Stomach (tissue), 9 donors: Measurements from ENCODE around the gene KLHL24. TPM values are rescaled to one million over a fixed set of nuclear protein-coding genes. Genes with fewer than 3 reads are reported as not detected.
"Not testable (repeated sequence)": the region's sequence is repeated elsewhere in the genome, so short reads cannot be mapped to it uniquely, and the experiment has no call there.

Experiments
- DNase-seq, 2 donors: peaks; one replicate each; pipeline versions ENCODE4 v3.0.0 to v3.0.0-alpha.2; 2013 to 2019
- H3K27ac ChIP-seq, 5 donors: fragments of 200-600 bp in 4 of 5; sonication (generic) in 4 of 5; one replicate each; pipeline ENCODE4 v1.5.1; 2013 to 2019; ENCODE audit warnings: mild to moderate bottlenecking in 1 of 5, moderate library complexity in 1 of 5
- H3K27me3 ChIP-seq, 3 donors: fragments of 200-600 bp; sonication (generic); one replicate each; pipeline ENCODE4 v1.5.1; 2017 to 2019; ENCODE audit warnings: mixed run types in 1 of 3
- H3K36me3 ChIP-seq, 4 donors: fragments of 200-600 bp; sonication (generic); 1 replicate in 3 of 4; 2 replicates in 1 of 4; pipeline ENCODE4 v1.5.1; 2016 to 2019
- H3K4me1 ChIP-seq, 4 donors: fragments of 200-600 bp; sonication (generic); one replicate each; pipeline ENCODE4 v1.5.1; 2016 to 2019
- H3K4me3 ChIP-seq, 4 donors: fragments of 200-600 bp; sonication (generic) in 3 of 4; one replicate each; pipeline ENCODE4 v1.5.1; 2016 to 2019; ENCODE audit warnings: mild to moderate bottlenecking in 1 of 4
- H3K9me3 ChIP-seq, 4 donors: fragments of 200-600 bp; sonication (generic); one replicate each; pipeline ENCODE4 v1.5.1; 2016 to 2019
- EP300 ChIP-seq: sonication (generic); formaldehyde crosslinking; IDR thresholded peaks from one replicate; pipeline ENCODE4 v1.6.1; 2017; ENCODE audit warnings: antibody characterized with exemption
- POLR2A ChIP-seq, 4 donors: fragments of 450-650 bp; IDR thresholded peaks; one replicate each; pipeline ENCODE4 v1.6.1; 2016; ENCODE audit warnings: antibody characterized with exemption in 4 of 4, control low read depth in 2 of 4, mild to moderate bottlenecking in 1 of 4, moderate library complexity in 1 of 4
- POLR2AphosphoS5 ChIP-seq, 3 donors: sonication (generic); formaldehyde crosslinking; IDR thresholded peaks; one replicate each; pipeline ENCODE4 v1.6.1; 2016; ENCODE audit warnings: antibody characterized with exemption in 3 of 3
- WGBS, 5 donors: extraction: QIAGEN DNeasy Blood & Tissue Kit in 3 of 5; methylation state at CpG; one replicate each; pipeline versions ENCODE4 v1.1.5 to v1.1.7; 2013 to 2018; 5-methylcytosine and 5-hydroxymethylcytosine counted together
- intact Hi-C: fragments of 100-400 bp; cut with DNase I; formaldehyde crosslinking; loops from one replicate; pipeline ENCODE4 v1.15.1; 2023; ENCODE audit warnings: low total_unique reads
- polyA plus RNA-seq, 3 donors: library from polyadenylated mRNA; stranded (reverse); fragments of 200-250 nt; gene quantifications; one replicate each; pipeline ENCODE4 v1.2.3, GENCODE V29; 2013
- total RNA-seq, 5 donors: library from RNA; depleted of rRNA; stranded (reverse); fragments of >200 nt; gene quantifications; one replicate each; pipeline versions ENCODE4 v1.1.0 to v1.2.3, GENCODE V29; 2014 to 2016
- TF ChIP-seq, protein P1 (sequence below), 7 experiments: fragments of 450-650 bp in 4 of 7; fragments of 200-600 bp in 3 of 7; sonication (generic) in 3 of 7; IDR thresholded peaks; one replicate each; pipeline ENCODE4 v1.5.1; 2016 to 2019; ENCODE audit warnings: antibody characterized with exemption in 7 of 7, control low read depth in 2 of 7, mild to moderate bottlenecking in 1 of 7
- donor health status: healthy with polysubstance abuse.
- donor health status: Bipolar disorder and iron deficiency.
- donor health status: healthy.

KLHL24 gene
- total and polyA plus RNA-seq, 8 donors, result 5.2 to 186 (median 28.2) TPM

DNA sequence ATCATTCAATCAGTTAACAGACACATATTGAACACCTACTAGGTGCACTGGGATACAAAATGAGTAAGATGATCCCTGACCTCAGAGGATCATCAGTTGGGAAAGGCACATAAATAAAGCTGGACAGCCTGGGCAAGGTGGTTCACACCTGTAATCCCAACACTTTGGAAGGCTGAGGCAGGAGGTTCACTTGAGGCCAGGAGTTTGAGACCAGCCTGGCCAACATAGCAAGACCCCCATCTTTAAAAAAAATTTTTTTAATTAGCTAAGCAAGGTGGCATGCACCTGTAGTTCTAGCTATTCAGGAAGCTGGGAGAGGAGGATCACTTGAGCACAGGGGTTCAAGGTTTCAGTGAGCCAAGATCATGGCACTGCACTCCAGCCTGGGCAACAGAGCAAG is 3.7 kb upstream of the KLHL24 start:
- TF ChIP-seq EP300 (no peak), POLR2AphosphoS5 (IDR thresholded peaks at IDR 0.05) (no peak), POLR2A (IDR thresholded peaks at IDR 0.05) (no peak)
- TF ChIP-seq, protein P1, sequence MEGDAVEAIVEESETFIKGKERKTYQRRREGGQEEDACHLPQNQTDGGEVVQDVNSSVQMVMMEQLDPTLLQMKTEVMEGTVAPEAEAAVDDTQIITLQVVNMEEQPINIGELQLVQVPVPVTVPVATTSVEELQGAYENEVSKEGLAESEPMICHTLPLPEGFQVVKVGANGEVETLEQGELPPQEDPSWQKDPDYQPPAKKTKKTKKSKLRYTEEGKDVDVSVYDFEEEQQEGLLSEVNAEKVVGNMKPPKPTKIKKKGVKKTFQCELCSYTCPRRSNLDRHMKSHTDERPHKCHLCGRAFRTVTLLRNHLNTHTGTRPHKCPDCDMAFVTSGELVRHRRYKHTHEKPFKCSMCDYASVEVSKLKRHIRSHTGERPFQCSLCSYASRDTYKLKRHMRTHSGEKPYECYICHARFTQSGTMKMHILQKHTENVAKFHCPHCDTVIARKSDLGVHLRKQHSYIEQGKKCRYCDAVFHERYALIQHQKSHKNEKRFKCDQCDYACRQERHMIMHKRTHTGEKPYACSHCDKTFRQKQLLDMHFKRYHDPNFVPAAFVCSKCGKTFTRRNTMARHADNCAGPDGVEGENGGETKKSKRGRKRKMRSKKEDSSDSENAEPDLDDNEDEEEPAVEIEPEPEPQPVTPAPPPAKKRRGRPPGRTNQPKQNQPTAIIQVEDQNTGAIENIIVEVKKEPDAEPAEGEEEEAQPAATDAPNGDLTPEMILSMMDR (IDR thresholded peaks at IDR 0.05), result no peak
- intact Hi-C loops, result no loop called here

DNA sequence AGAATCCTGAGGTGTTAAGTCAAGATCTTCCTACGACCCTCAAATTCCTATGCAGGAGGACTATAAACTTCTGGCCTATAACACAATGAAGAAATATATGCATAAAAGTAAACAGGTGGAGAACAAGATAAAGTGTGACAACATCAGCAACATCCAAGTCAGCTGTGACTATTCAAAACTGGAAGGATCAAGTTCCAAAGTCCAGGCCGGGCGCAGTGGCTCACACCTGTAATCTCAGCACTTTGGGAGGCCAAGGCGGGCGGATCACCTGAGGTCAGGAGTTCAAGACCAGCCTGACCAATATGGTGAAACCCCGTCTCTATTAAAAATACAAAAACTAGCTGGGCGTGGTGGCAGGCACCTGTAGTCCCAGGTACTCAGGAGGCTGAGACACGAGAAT is 2.7 kb upstream of the KLHL24 start:
- H3K27me3 ChIP-seq, H3K36me3 ChIP-seq, H3K4me3 ChIP-seq, H3K9me3 ChIP-seq, intact Hi-C loops: not testable (repeated sequence)
- DNase-seq, result peak; percentile 59 to 61
- peak overlapping the region in 1 of 5 donors; percentile 10 for H3K27ac ChIP-seq
- H3K4me1 ChIP-seq, result peaks cover 11 to 14% (median 13%) of the 10 kb centered on the region in 4 donors
- WGBS, 5 donors, result 50 to 74% (median 55%) methylated on average over 8 of the region's 8 CpGs
- TF ChIP-seq POLR2AphosphoS5 (IDR thresholded peaks at IDR 0.05), result peak in 1 of 3 donors; percentile 43

More for the DNA sequence above, 3.7 kb upstream of the KLHL24 start:
- no peaks in the 10 kb centered on the region for H3K27me3 ChIP-seq
- no peak for DNase-seq
- H3K36me3 ChIP-seq, result no peaks in the 10 kb centered on the region
- no peak overlapping the region for H3K4me3 ChIP-seq
- peaks cover 4 to 6% (median 5%) of the 10 kb centered on the region in 4 donors for H3K4me1 ChIP-seq
- H3K9me3 ChIP-seq, result no peaks in the 10 kb centered on the region
- no peak overlapping the region for H3K27ac ChIP-seq

DNA sequence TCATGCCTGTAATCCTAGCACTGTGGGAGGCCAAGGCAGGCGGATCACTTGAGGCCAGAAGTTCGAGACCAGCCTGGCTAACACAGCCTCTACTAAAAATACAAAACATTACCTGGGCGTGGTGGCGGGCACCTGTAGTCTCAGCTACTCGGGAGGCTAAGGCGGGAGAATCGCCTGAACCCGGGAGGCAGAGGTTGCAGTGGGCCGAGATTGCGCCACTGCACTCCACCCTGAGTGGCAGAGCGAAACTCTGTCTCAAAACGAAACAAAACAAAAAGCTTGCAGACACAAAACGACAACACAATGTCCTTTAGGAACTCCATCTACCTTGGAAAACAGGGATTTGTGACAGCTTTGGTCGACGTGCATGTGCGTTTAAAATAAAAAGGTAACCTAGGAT is 716 bp upstream of the KLHL24 start:
- H3K4me3 ChIP-seq, result peak overlapping the region in 3 of 4 donors; percentile 75 to 93 (median 86)
- no peak for TF ChIP-seq POLR2AphosphoS5 (IDR thresholded peaks at IDR 0.05)
- WGBS, 5 donors, result 71 to 78% (median 76%) methylated on average over 16 of the region's 16 CpGs
- peaks cover 24 to 34% (median 29%) of the 10 kb centered on the region in 4 donors for H3K4me1 ChIP-seq
- no peaks in the 10 kb centered on the region for H3K9me3 ChIP-seq
- intact Hi-C loops, result no loop called here
- H3K27me3 ChIP-seq, result no peaks in the 10 kb centered on the region
- peak overlapping the region; percentile 97 to 99 (median 98) for H3K27ac ChIP-seq
- DNase-seq, result no peak
- no peaks in the 10 kb centered on the region for H3K36me3 ChIP-seq

DNA sequence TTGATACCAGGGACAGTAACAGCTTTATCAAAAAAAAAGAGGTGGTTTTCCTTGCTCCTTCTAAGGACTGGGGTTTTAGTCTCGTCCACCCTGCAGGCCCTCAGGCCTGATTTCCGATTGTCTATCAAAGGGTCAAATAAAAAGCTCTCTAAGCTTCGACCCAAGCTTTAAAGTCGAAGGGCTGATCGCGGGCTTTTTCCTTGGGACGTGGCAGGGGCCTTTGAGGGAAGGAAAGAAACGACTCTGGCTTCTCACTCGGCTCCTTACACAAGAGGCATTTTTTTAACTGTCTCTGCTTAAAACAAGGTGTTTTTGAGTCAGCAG is 354 bp upstream of the KLHL24 start:
- Histone ChIP-seq H3K27me3 (no peaks in the 10 kb centered on the region), H3K27ac (peak overlapping the region; percentile 97 to 99 (median 98)), H3K4me1 (peaks cover 24 to 38% (median 29%) of the 10 kb centered on the region in 4 donors), H3K4me3 (peak overlapping the region; percentile 75 to 94 (median 90)), H3K9me3 (no peaks in the 10 kb centered on the region), H3K36me3 (no peaks in the 10 kb centered on the region)
- intact Hi-C loops, result no loop called here
- DNase-seq, result no peak
- 1 to 5% (median 2%) methylated on average over 9 of the region's 9 CpGs for WGBS, 5 donors
- TF ChIP-seq POLR2A (IDR thresholded peaks at IDR 0.05) (no peak), EP300 (no peak), POLR2AphosphoS5 (IDR thresholded peaks at IDR 0.05) (no peak)
- TF ChIP-seq, protein P1 (IDR thresholded peaks at IDR 0.05), result no peak

DNA sequence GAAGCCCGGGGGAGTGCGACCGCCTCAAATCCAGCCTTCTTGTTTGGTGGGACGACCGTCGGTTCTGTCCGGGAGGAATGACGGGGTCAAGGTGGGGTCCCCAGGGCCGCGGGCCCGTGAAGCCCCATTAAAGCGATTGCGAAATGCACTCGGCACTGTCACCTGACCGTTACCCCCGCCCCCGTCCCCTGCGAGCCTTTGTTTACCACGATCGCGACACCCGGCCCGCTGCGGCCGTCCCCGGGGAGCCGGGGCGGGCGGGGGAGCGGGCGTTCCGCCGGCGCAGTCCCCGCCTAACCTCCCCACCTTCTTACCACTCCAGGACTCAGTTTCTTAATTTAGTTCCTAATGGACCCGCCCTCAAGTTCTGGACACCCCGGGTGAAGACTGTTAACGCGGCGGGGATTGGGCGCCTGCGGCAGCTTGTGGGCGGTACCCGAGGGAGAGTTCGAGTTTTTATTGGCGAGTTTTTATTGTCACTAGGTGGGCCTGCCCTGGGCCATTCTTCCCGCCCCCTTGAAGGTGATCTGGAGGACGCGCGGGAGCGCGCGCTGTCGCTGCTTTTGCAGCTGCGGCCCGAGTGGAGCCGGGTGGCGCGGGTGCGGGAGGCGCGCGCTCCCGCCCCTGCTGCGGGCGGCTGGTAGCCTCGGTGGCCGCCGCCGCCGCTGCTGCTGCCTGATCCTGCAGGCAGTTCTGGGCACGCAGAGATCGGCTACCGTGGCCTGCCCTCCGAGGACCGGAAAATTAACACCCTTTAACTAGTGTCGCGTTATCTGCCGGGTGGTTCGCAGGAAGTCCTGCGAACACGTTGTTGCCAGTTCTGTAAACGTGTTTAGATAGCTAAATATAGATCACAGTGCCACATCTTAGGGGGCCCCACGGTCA is 1.0 kb downstream of the KLHL24 start:
- no peaks in the 10 kb centered on the region for H3K36me3 ChIP-seq
- H3K4me3 ChIP-seq, result peak overlapping the region; percentile 75 to 94 (median 90)
- no peaks in the 10 kb centered on the region for H3K27me3 ChIP-seq
- 0 to 1% (median 0%) methylated on average over 77 to 84 of the region's 84 CpGs for WGBS, 5 donors
- H3K27ac ChIP-seq, result peak overlapping the region; percentile 97 to 99 (median 98)
- TF ChIP-seq, protein P1 (IDR thresholded peaks at IDR 0.05), result peak in 1 of 7 experiments; percentile 4
- TF ChIP-seq EP300 (no peak), POLR2A (IDR thresholded peaks at IDR 0.05) (peak in 1 of 4 donors; percentile 62), POLR2AphosphoS5 (IDR thresholded peaks at IDR 0.05) (peak; percentile 12 to 55 (median 39))
- peaks cover 24 to 50% (median 38%) of the 10 kb centered on the region in 4 donors for H3K4me1 ChIP-seq
- intact Hi-C loops, result no loop called here
- peak; percentile 95 to 99 for DNase-seq
- no peaks in the 10 kb centered on the region for H3K9me3 ChIP-seq
